ENCODE measurements around the gene CD82. TPM values are rescaled to one million over a fixed set of nuclear protein-coding genes. Genes with fewer than 3 reads are reported as not detected.

CD82 gene
- total and polyA plus RNA-seq, 2 of the 8 experiments (the other 6 are each of a cell fraction or from before 2014, with no cell fraction given): 7.9 to 10.3 TPM

GRCh38 chr11:44529895-44530412 lies 35.5 kb upstream of the CD82 start (continued):
- no peak for TF ChIP-seq CHD2 (IDR thresholded peaks at IDR 0.05; ENCODE audit: low read length)
- TF ChIP-seq KDM1A (IDR thresholded peaks at IDR 0.05; ENCODE audit: borderline replicate concordance, low read length): no peak
